ENCODE data around the gene IGIP.

Gene IGIP

DNA sequence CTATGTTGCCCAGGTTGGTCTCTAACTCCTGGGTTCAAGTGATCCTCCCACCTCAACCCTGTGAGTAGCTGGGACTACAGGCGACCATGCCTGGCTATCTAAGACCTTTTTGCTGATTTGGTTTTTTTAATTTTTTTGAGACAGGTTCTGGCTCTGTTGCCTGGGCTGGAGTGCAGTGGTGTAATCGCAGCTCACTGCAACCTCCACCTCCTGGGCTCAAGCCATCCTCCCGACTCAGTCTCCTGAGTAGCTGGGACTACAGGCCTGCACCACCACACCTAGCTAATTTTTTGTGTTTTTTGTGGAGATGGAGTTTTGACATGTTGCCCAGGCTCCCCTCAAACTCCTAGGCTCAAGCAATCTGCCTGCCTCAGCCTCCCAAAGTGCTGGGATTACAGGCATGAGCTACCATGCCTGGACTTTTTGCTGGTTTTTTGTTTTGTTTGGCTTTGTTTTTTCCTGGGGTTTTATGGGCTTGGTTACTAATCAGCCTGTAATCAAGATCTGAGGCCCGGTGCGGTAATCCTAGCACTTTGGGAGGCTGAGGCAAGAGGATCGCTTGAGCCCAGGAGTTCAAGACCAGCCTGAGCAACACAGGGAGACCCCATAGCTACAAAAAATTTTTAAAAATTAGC is 52.9 kb downstream of the IGIP start:
- no peak overlapping the region for H3K4me3 ChIP-seq (ENCODE audit: low read depth, low read length)
- no peak for TF ChIP-seq CTCF (IDR thresholded peaks at IDR 0.05; ENCODE audit: borderline replicate concordance, insufficient read depth, low read depth, low read length)

Data from GM12875 (cell line).